Limb (tissue), 2 donors: ENCODE data around the gene CUL1.

Source experiments
- DNase-seq, 2 donors: peaks; one replicate each; pipeline ENCODE4 v3.0.0-alpha.2; 2016; ENCODE audit errors: extremely low spot score in 2 of 2

The CUL1 gene

GRCh38 chr7:148698397-148699023 is at the start of gene CUL1:
CUL1 (plus strand) TSS chr7:148698903; CDS start chr7:148730123, 31,220 bp downstream.
- peak; percentile 67 to 88 for DNase-seq

DNA sequence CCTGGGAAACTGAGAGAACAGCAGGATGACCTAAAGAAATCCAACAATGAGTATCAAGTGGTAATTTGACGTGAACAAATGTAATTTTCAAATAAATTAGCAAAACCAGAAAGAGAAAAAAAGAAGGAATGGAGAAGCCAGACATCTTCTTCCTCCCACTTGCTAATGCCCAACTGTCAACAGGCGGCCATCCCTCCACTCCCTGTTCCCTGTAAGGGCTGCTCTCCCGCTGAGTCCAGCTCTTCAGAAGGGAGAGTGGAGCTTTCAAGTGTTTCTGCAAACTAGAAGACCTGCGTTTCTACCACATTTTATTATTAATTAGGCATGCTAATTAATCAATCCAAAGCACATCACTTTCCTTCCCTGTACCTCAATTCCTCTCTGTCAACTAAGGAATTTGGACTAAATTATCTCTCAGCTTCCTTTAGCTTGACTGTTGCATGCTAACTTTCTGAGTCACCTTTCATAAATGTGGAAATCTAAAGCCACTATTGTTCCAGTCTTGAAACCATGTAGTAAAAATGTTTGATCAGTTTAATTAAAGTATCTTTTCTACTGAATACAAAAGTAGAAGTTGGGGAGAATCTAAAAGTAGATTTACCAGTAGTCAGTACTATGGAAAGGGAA is 48.4 kb upstream of the CUL1 start:
- DNase-seq: no peak

- DNase-seq: no peak
Measured at GRCh38 chr7:148652773-148653172, 45.9 kb upstream of the CUL1 start.

GRCh38 chr7:148657929-148658328 is 40.8 kb upstream of the CUL1 start:
- no peak for DNase-seq

DNA sequence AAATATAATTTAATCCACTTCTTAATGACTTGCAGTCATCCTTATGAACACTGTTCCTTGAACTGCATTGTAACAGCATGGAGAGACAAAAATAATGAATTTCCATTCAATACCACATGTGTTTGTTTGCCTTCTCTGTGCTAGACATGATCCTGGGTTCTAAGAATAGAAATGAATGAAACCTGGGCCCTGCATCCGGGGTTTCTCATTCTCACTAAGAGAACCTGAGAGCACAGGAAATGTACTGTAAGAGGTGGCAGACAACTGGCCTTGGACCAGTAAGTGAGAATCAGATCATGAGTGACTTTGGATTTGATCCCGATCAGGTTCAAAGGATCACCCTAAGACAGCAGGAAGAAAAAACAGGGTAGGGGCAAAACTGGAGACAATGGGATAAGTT is 37.2 kb upstream of the CUL1 start:
- no peak for DNase-seq

DNA sequence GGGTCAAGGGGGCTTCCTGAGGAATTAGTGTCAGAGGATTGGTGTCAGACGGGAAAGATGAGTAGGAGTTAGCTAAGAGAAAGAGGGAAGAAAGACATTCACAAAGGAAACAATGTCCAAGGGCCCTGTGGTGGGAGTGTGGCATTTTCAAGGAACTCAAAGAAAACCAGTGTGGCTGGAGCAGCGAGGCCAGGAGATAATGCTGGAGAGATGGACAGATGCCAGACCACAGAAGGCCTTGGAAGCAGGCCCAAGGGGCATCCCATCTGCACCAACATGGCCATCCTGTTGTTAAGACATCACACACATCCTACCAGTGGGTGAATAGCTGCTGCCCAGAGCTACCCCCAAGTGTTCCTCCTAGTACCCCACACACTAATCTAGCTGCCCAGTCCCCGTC is 36.1 kb upstream of the CUL1 start:
- no peak for DNase-seq

- peak; percentile 30 to 38 for DNase-seq
Measured at GRCh38 chr7:148664324-148664723, 34.4 kb upstream of the CUL1 start.

DNA sequence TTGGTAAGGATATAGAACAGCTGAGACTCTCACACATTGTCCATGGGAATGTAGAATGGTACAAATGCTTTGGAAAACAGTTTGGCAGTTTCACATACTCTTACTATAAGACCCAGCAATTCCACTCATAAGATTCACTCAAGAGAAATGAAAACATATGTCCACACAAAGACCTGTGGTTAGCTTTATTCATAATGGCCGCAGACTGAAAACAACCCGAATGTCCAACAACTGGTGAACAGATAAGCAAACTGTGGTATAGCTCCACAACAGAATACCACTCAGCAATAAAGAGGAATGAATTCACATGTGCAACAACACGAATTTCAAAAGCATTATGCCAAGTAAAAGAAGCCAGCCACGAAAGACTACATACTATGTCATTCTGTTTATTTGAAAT is 33.5 kb upstream of the CUL1 start:
- DNase-seq: no peak

- DNase-seq: no peak
Measured at GRCh38 chr7:148669927-148670326, 28.8 kb upstream of the CUL1 start.

GRCh38 chr7:148670374-148670773 is 28.3 kb upstream of the CUL1 start:
- no peak for DNase-seq

DNA sequence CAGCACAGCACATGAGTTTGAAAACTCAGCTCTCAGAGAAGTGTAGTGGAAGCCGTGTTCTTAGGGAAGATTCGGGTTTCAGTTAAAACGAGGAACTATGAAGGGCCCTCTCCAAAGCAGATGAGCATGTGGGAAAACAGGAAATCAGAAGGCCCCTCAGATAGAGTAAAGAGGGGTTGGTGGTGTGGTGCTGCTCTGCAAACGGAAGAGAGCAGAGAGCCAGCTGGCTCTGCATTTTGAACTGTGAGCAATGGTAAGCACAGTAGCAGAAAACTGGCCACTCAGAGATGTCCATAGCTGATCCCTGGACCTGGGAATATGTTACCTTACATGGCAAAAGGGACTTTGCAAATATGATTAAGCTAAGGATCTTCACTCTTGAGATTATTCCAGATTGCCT is 27.9 kb upstream of the CUL1 start:
- no peak for DNase-seq

- no peak for DNase-seq
Measured at GRCh38 chr7:148672041-148672440, 26.7 kb upstream of the CUL1 start.

DNA sequence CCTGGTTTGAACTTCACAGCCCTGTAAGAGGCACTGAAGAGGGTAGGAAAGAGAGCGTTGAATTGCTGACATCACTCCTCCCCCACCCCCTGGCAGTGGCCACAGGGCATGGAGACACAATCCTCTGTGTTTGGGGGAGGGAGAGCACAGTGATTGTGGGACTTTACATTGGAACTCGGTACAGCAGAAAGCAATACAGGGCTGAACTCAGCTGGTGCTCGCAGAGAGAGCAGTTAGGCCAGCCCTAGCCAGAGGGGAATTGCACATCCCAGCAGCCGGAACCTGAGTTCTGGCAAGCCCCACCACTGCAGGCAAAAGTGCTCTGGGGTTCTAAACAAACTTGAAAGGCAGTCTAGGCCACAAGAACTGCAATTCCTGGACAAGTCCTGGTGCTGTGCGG is 24.0 kb upstream of the CUL1 start:
- no peak for DNase-seq

- DNase-seq: no peak
Measured at GRCh38 chr7:148676291-148676690, 22.4 kb upstream of the CUL1 start.

GRCh38 chr7:148681821-148682220 is 16.9 kb upstream of the CUL1 start:
- DNase-seq: no peak

DNA sequence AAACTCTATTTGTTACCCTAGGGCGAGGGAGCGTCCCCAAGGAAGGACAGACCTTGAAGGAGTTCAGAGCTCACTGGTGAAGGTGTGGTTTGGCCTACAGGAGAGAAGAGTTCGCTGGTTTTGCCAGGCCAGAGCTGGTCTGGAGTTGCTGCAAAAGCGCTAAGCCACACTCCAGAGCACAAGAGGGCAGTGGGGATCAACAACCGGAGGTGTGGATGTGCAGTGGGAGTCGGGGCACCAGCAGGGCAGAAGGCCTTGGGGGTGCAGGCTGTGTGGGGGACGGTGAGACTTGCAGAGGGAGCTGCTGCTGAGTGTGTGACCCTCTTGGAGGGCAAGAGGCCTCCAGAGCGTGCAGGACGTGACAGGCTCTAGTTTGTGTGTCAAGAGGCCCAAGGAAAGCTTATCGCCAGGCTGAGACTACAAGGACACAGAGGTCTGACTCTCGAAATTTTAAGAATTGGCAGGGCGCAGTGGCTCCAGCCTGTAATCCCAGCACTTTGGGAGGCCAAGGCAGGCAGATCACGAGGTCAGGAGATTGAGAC is 14.3 kb upstream of the CUL1 start:
- DNase-seq: no peak

DNA sequence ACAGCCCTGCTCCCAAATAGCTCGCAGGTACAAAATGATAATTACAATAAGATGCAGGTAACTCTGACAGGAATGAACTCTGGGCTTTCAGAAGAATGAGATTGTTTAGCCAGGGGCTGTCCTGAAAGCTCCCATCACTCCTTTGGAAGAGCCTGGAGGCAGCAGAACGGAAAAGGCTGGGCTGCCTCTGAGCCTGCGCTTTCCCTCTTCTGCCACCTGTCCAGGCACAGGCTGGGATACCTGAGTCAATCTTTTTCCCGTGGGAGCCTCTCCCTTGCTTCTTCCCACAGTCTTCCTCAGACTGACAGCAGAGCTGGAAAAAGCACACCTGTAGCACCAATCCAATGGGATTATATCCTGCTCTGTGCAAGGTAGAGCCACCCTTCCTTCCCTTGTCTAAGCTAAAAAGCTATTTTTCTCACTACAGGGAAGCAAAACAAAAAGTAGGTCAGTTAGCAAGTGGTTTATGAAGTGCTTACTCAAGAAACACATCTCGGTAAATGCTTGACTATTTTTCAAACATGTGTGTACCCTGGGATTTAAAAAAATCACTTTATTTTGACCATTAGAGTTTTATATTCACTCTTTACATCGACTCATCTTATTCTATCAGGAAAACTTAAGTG is 12.3 kb upstream of the CUL1 start:
- no peak for DNase-seq

- no peak for DNase-seq
Measured at GRCh38 chr7:148687555-148687954, 11.1 kb upstream of the CUL1 start.

DNA sequence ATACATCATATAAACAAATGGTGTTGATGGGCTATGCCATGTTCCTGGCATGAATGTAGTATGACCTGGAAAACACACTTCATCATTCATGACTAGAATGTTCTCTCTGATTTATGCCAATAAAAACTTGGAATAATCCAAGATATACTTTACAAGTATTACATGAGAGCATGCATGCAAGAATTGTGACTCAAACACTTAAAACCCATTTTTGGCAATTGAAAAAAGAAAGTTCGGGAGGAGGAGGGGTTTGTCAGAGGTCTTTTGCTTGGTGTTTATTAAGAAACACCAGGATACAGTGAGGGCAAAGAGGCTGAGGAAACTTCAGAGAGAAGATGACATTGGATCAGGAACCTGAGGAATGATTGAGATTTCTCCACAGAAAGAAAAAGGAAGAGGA is 10.2 kb upstream of the CUL1 start:
- no peak for DNase-seq

DNA sequence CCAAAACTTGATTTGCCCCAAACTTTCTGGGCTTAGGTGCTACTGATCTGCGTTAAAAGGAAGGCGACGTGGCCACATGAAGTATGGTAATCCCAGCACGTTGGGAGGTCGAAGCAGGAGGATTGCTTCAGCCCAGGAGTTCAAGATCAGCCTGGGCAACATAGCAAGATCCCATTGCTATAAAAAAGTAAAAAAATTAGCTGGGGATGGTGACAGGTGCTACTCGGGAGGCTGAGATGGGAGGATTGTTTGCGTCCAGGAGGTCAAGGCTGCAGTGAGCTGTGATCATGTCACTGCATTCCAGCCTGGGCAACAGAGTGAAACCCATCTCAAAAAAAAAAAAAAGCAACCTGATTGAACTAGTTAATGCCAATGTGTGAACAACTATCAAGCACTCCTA is 5.1 kb upstream of the CUL1 start:
- no peak for DNase-seq

DNA sequence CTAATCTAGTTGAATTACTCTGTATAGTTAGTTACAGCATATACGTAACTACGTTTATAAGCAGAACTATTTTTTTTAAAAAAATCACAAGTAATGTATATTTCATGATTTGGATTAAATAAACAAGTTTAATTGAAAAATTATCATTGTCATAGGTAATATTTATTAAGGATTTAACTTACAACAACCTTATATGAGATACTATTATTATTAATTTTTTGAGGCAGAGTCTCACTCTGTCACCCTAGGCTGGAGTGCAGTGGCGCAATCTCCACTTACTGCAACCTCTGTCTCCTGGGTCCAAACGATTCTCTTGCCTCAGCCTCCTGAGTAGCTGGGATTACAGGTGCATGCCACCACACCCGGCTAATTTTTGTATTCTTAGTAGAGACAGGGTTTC is 4.1 kb upstream of the CUL1 start:
- DNase-seq: no peak

DNA sequence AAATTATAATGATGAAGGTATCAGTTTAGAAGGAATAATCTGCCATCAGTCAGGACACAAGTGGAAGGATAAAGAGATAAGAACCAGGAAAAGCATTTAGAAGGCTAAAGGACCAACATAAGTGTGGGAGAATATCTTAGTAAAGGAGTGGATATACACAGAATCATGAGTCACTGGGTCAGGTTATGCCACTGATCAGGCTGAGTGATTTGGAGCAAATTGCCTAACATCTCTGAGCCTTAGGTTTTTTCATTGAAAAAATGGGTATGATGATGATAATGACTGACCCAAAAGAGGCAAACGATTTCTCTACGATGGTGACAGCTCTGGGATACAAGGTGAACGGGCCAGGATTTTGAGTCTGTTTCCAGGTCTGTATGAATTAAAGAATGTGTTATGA is 2.8 kb upstream of the CUL1 start:
- DNase-seq: no peak

DNA sequence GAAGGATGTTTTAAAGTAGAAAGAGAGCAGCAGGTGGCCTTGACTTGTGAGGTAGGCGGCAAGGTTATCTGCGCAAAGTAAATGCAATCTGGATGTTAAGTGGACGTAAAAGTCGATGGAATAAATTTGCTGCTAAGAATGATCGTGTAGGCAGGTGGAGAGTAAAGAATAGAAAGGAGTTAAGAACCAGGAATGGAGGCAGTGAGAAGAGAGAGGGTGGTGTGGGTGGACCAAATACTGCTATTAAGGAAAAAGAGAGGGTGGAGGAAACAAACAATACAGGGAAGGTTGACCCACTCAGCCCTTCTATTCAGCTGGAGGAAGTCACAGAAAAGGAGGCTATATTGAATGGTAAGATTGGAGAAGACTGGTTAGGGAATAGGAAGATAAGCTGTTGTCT is 1.9 kb upstream of the CUL1 start:
- DNase-seq: no peak
